HL-60/S4 treated with phorbol 12-myristate 13-acetate at 8.2 ng/mL for 4 days and 3 days (cell line): ENCODE data around the gene VN1R4.
"Not testable (repeated sequence)": the region's sequence is repeated elsewhere in the genome, so short reads cannot be mapped to it uniquely, and the experiment has no call there.

ENCODE experiments used
- in situ Hi-C: fragments of 300-500 bp; cut with MboI; formaldehyde crosslinking; loops from 2 replicates; pipeline ENCODE4 v1.15.0; 2022; ENCODE audit warnings: low sequenced_read_pairs

The VN1R4 gene

GRCh38 chr19:53267623-53268022 is at the start of gene VN1R4:
Gene VN1R4 (minus strand): TSS chr19:53267723. CDS start chr19:53267665, 58 bp downstream.
- in situ Hi-C loops, result not testable (repeated sequence)

GRCh38 chr19:53311897-53312296 is 44.4 kb upstream of the VN1R4 start:
- in situ Hi-C loops, result no loop called here

DNA sequence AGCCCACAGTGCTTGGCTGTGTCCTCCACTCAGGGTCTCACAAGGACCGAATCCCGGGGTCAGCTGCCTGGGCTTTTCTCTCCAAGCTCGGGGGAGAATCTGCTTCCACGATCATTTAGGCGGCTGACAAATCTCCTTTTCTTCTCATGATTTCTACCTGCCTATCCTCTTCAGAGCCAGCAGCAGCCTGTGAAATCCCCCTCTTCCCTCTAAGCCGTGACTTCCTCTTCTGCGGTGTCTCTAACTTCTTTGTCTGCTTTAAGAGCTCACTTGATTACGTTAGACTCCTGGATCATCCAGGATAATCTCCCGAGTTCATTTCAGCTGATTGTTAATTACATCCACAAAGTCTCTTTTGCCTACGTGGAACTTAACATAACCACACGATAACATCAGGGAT is 43.5 kb upstream of the VN1R4 start:
- in situ Hi-C loops, result no loop called here

DNA sequence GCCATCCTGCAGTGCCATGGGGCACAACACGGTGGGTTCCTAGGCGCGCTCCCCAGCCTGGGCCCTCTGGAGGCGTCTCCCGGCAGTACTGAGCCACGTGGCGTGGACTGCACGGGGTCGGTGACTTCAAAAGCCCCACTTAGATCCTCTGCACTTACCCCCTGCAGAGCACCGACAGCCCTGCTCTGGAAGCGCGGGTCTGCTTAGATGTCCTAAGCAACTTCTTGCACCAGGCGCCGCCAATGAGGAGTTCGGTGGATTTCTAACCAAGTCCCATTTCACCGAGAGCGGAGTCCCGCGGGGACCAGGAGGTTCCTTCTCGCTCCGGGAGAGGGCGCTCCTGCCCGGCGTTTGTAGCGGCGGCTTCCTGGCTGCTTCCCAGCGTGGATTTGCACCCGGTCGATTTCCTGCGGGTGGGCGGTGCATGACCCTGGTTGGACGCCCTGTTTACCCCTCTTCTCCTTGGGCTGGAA is 40.9 kb upstream of the VN1R4 start:
- in situ Hi-C loops, result no loop called here

- in situ Hi-C loops, result not testable (repeated sequence)
Measured at GRCh38 chr19:53301341-53301740, 33.8 kb upstream of the VN1R4 start.

DNA sequence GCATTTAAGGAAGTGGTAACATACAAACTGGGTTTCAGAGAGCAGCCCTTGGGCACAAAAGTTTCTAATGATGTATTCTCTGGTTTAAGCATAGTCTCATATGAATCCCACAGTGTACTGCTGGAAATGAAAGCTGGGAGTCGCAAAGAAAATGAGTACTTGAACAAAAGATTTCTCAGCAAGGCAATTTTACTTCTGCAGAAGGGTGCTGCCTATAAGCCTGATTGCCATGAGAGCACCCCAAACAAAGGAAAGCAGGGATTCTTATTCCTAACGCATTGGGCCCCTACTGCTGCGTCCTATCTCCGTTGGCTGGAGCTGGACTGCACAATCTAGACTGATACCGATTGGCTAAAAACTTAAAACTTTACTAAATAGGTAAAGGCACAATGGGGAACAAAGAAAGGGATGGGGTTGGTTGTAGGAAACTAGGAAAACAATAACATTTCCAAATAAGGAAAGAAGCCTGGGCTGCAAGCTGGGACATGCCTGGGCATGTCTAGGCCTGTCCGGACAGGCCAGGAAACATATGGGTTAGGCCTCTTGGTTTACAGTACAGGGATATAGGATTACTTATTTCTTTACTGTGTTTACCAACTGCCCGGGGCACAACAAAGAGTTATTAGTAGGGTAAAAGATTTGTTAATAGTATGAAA is 27.4 kb upstream of the VN1R4 start:
- in situ Hi-C loops, result no loop called here

- in situ Hi-C loops, result no loop called here
Measured at GRCh38 chr19:53290758-53291549, 23.4 kb upstream of the VN1R4 start.

- in situ Hi-C loops, result no loop called here
Measured at GRCh38 chr19:53285087-53285486, 17.6 kb upstream of the VN1R4 start.

DNA sequence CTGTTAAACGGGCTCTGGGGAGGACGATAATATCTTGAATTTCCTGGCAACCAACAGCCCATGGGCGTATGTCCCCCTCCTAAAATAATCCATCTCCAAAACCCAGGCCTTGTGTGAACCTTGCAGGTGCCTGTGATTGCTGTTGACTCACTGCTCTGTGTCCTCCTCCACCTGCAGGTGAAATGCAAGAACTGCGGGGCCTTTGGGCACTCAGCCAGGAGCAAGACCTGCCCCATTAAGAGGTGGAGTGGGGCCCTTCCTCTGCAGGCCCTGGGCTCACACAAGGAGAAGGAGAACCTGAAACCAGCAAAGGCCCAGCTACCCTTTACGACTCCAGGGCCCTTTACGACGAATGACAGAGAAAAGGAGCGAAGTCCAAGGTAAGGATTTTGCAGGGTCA is 14.4 kb upstream of the VN1R4 start:
- in situ Hi-C loops, result not testable (repeated sequence)

DNA sequence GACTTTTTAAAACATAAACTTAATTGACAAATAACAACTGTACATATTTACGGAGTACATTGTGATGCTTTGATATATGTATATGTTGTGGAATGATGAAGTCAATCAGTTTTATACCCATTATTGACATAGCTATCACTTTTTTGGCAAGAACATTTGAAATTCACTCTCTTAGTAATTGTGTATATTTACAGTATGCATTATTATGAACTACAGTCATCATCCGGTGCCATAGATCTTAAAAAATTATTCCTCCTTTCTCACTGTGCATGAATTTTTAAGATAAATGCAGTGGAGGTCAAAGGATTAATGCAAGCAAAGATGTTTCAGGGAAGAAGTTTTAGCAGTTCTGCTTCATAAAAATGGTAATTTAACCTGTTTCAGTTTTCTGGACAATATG is 8.0 kb upstream of the VN1R4 start:
- in situ Hi-C loops, result no loop called here

- in situ Hi-C loops, result no loop called here
Measured at GRCh38 chr19:53272044-53272443, 4.5 kb upstream of the VN1R4 start.

GRCh38 chr19:53269861-53270260 is 2.3 kb upstream of the VN1R4 start:
- in situ Hi-C loops, result not testable (repeated sequence)

DNA sequence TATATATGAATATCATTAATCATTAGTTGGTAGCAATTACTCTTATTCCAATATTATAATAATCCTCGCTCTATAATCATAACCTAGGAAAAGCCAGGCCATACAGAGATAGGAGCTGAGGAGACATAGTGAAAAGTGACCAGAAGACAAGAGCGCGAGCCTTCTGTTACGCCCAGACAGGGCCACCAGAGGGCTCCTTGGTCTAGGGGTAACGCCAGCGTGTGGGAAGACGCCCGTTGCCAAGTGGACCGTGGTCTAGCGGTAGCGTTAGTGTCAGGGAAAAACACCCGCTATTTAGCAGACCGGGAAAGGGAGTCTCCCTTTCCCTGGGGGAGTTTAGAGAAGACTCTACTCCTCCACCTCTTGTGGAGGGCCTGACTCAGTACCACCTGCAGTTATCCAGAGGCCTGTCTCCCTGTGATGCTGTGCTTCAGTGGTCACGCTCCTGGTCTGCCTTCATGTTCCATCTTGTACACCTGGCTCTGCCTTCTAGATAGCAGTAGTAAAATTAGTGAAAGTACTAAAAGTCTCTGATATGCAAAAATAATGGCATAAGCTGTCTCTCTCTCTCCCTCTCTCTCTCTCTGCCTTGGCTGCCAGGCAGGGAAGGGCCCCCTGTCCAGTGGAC is 9.7 kb downstream of the VN1R4 start, which contains the start of gene VN1R2:
VN1R2 (plus strand) TSS at position 578 of the 628 bp plus-strand sequence. CDS start 84 bp downstream, outside the sequence.
- in situ Hi-C loops, result not testable (repeated sequence)

GRCh38 chr19:53254411-53255341 is 12.8 kb downstream of the VN1R4 start, which contains the start of gene ZNF677:
Gene ZNF677 (minus strand): TSS chr19:53254873. CDS start chr19:53251550, 3,323 bp downstream.
- in situ Hi-C loops, result no loop called here

DNA sequence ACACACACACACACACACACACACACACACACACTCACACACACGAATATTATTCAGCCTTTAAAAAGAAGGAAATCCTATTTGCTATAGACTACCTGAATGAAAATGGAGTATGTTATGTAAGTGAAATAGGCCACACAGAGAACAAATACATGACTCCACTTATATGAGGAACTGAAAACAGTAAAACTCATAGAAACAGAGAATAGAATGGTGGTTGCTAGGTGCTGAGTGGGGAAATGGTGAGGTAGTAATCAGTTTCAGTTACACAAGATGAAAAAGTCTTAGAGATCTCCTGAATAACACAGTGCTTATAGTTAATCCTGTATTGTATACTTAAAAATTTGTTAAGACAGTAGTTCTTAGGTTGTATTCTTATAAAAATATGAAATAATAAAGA is 21.0 kb downstream of the VN1R4 start:
- in situ Hi-C loops, result no loop called here

GRCh38 chr19:53237114-53237777 is 30.3 kb downstream of the VN1R4 start:
- in situ Hi-C loops, result no loop called here

DNA sequence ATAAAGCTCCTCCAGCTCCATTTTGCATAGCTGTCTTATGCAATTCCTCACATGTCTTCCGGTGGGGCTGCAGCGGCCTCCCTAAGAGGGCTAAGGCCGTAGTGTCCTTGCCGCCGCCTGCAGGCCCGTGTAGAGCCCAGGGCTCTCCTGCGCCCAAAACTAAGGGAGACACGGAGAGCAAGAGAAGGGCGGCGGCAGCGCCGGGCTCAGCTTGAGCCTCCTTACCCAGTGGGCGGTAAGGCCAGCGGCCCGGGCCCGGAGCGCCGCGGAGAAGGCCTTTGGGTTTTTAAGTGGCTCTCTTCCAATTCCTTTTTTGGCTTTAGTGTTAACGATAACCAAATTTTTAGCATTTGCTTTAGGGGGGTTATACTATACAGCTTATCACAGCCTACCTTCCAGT is 42.9 kb downstream of the VN1R4 start:
- in situ Hi-C loops, result no loop called here

DNA sequence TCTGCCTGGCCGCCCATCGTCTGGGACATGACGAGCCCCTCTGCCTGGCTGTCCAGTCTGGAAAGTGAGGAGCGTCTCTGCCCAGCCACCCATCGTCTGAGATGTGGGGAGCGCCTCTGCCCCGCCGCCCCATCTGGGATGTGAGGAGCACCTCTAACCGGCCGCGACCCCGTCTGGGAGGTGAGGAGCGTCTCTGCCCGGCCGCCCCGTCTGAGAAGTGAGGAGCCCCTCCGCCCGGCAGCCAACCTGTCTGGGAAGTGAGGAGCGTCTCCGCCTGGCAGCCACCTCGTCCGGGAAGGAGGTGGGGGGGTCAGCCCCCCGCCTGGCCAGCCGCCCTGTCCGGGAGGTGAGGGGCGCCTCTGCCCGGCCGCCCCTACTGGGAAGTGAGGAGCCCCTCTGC is 44.8 kb downstream of the VN1R4 start:
- in situ Hi-C loops, result not testable (repeated sequence)
